ENCODE measurements around the gene MEAK7.

Gene MEAK7

GRCh38 chr16:84467709-84468108, 36.8 kb downstream of the MEAK7 start:
- no peak for DNase-seq

GRCh38 chr16:84467256-84467655, 37.2 kb downstream of the MEAK7 start:
- DNase-seq: no peak

GRCh38 chr16:84466692-84467091, 37.8 kb downstream of the MEAK7 start:
- no peak for DNase-seq

GRCh38 chr16:84465154-84465553, 39.3 kb downstream of the MEAK7 start:
- no peak for DNase-seq

GRCh38 chr16:84464116-84464515, 40.3 kb downstream of the MEAK7 start:
- DNase-seq: no peak

- no peak for DNase-seq
Observed at GRCh38 chr16:84463221-84463620, 41.2 kb downstream of the MEAK7 start.

GRCh38 chr16:84462296-84463210, 41.9 kb downstream of the MEAK7 start:
- no peak for DNase-seq

GRCh38 chr16:84461413-84462295, 42.8 kb downstream of the MEAK7 start:
- no peak for DNase-seq

GRCh38 chr16:84461029-84461412, 43.4 kb downstream of the MEAK7 start:
- no peak for DNase-seq

GRCh38 chr16:84460406-84461028, 43.9 kb downstream of the MEAK7 start:
- no peak for DNase-seq

- DNase-seq: no peak
Observed at GRCh38 chr16:84459941-84460405, 44.5 kb downstream of the MEAK7 start.

- DNase-seq: no peak
Observed at GRCh38 chr16:84459533-84459894, 44.9 kb downstream of the MEAK7 start.

- DNase-seq: no peak
Observed at GRCh38 chr16:84458606-84459532, 45.6 kb downstream of the MEAK7 start.

- no peak for DNase-seq
Observed at GRCh38 chr16:84455031-84455430, 49.4 kb downstream of the MEAK7 start.

Measured in nucleus accumbens (tissue), 56 donors.